Calu3 (cell line): ENCODE measurements around the gene OR2K2. TPM values are rescaled to one million over a fixed set of nuclear protein-coding genes. Genes with fewer than 3 reads are reported as not detected.

ENCODE experiments used
- BruUV-seq: library from RNA; stranded (reverse); fragments of 400-500 nt; replicated peaks from 2 replicates; lab custom pipeline; 2021; lab: Mats Ljungman, UMichigan
- CTCF ChIA-PET: fragments of 300-600 bp; sonication (Branson Sonifier 250); formaldehyde crosslinking; loops from one replicate; lab custom pipeline; 2022; ENCODE audit warnings: antibody characterized with exemption; lab: Charles Lee
- DNase-seq: peaks from one replicate; pipeline ENCODE4 v3.0.0; 2022
- H3K27ac Mint-ChIP-seq: one replicate; pipeline ENCODE4 v1.8.0; 2022; ENCODE audit warnings: mixed read lengths; ENCODE audit not compliant: unreplicated experiment
- H3K27me3 Mint-ChIP-seq: one replicate; pipeline ENCODE4 v1.8.0; 2022; ENCODE audit warnings: mixed read lengths; ENCODE audit not compliant: unreplicated experiment
- H3K36me3 Mint-ChIP-seq: one replicate; pipeline ENCODE4 v1.8.0; 2022; ENCODE audit warnings: mild to moderate bottlenecking, moderate library complexity, mixed read lengths; ENCODE audit not compliant: insufficient read depth, unreplicated experiment
- H3K4me1 Mint-ChIP-seq: one replicate; pipeline ENCODE4 v1.8.0; 2022; ENCODE audit warnings: mild to moderate bottlenecking, low read depth, mixed read lengths; ENCODE audit not compliant: unreplicated experiment
- H3K4me3 Mint-ChIP-seq: one replicate; pipeline ENCODE4 v1.8.0; 2022; ENCODE audit warnings: mild to moderate bottlenecking, low read depth, moderate library complexity, mixed read lengths; ENCODE audit not compliant: unreplicated experiment
- H3K9me3 Mint-ChIP-seq: one replicate; pipeline ENCODE4 v1.8.0; 2022; ENCODE audit warnings: low read depth, mixed read lengths; ENCODE audit not compliant: unreplicated experiment
- CTCF ChIP-seq: fragments of 200-600 bp; IDR thresholded peaks from one replicate; pipeline ENCODE4 v1.8.0; 2022; ENCODE audit warnings: antibody characterized with exemption; ENCODE audit not compliant: unreplicated experiment
- intact Hi-C: fragments of 100-400 bp; cut with micrococcal nuclease; formaldehyde crosslinking; loops from one replicate; pipeline ENCODE4 v1.10.0; 2022; ENCODE audit not compliant: unreplicated experiment
- total RNA-seq: library from RNA; stranded (reverse); gene quantifications from 2 replicates; pipeline ENCODE4 v1.2.3, GENCODE V29; 2022

The OR2K2 gene
- total RNA-seq, 1 experiment from 2014 or later = not detected

- H3K9me3 Mint-ChIP-seq = peaks cover 3% of the 10 kb centered on the region
- no peak for TF ChIP-seq CTCF
- intact Hi-C loops = loop anchor here (10.0 kb wide), 2 partner anchors 342 to 452 kb away; no protein-coding TSS in a partner anchor
These were observed 32.8 kb downstream of the OR2K2 start for GRCh38 chr9:111297066-111297824.

DNA sequence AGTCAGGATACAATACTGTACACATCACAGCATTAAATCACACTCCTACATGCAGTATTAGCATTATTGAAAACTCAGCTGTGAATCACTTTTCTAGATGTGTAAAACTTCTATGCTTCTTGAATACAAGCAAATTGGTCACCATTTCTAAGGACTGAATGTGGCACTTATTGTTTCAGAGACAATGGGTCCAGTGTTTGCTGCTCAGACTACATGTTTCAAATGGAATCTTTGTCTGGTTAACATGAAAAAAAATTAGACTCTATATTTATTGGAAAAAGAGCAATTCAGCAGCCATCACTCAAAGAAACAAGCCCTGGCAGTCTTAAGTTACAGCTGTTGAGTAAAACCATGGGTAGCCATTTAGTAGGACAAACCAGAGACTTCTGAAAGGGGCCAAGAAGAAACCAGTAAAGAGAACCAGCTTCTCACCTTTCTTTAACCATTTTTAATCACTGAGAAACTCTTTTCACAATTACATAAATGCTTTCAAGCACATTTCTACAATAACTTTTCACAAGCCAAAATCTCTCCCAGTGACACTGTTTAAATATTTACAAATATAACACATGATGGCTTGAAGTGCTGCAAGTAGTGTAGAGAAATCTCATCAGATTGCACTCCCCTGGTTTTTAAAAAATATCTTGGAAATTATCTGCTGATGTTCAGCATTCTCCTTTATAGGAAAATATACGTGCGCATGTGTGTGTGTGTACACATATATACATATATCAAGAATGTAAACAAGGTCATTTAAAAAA is 35.2 kb downstream of the OR2K2 start:
- H3K4me1 Mint-ChIP-seq = no peaks in the 10 kb centered on the region
- DNase-seq = no peak
- H3K9me3 Mint-ChIP-seq = peaks cover 3% of the 10 kb centered on the region
- H3K27me3 Mint-ChIP-seq = no peaks in the 10 kb centered on the region
- no TSS peak for BruUV-seq
- CTCF ChIA-PET = no interaction called here
- no peaks in the 10 kb centered on the region for H3K36me3 Mint-ChIP-seq
- no peak overlapping the region for H3K4me3 Mint-ChIP-seq
- TF ChIP-seq CTCF = no peak
- intact Hi-C loops = loop anchor here (10.0 kb wide), 2 partner anchors 340 to 450 kb away; no protein-coding TSS in a partner anchor
- H3K27ac Mint-ChIP-seq = no peak overlapping the region

More at GRCh38 chr9:111297066-111297824, 32.8 kb downstream of the OR2K2 start:
- Mint-ChIP-seq H3K27ac (no peak overlapping the region), H3K36me3 (no peaks in the 10 kb centered on the region), H3K27me3 (no peaks in the 10 kb centered on the region), H3K4me3 (no peak overlapping the region), H3K4me1 (no peaks in the 10 kb centered on the region)
- BruUV-seq = no TSS peak
- no peak for DNase-seq
- CTCF ChIA-PET = no interaction called here

DNA sequence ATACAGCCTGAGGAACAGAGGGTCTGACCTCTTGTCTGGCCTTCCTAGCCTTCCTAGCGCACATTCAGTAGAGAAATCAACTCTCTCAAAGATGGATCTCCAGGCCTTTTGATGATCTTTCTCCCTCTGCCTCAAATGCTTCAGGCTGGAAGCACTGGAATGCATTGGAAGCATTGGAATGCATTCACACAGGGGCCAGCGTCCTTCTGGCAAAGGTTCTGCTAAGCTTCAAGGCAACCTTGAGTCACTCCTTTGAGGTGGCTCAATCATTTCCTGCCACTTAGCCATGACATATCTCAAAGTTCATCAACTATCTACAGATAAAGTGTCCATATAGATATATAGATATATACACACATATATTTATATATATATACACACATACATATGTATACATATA is 42.9 kb downstream of the OR2K2 start:
- Mint-ChIP-seq H3K4me1 (no peaks in the 10 kb centered on the region), H3K4me3 (no peak overlapping the region), H3K27me3 (no peaks in the 10 kb centered on the region), H3K36me3 (no peaks in the 10 kb centered on the region), H3K9me3 (no peaks in the 10 kb centered on the region), H3K27ac (no peak overlapping the region)
- BruUV-seq = no TSS peak
- CTCF ChIA-PET = no interaction called here
- TF ChIP-seq CTCF = no peak
- intact Hi-C loops = no loop called here
- no peak for DNase-seq

DNA sequence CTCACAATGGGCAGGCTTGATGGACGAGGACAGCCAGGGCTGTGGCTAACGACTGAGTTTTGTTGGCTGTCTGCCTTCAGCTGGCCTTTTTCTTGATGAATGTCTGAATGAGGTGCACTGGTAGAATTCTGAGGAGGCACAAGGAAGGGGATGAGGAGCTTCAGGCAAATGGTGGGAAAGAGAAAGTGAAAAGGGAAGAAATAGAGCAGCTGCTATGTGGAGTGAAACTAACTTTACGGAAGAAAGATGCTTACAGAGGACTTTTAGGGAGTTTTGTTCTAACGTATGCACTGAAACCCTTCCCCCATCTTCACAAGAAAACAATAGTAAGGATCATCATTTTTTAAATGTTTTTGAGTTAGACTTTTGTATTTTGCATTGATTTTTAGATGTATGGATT is 45.3 kb downstream of the OR2K2 start:
- no peak for TF ChIP-seq CTCF
- no peaks in the 10 kb centered on the region for H3K27me3 Mint-ChIP-seq
- intact Hi-C loops = no loop called here
- H3K4me1 Mint-ChIP-seq = no peaks in the 10 kb centered on the region
- no peaks in the 10 kb centered on the region for H3K36me3 Mint-ChIP-seq
- CTCF ChIA-PET = no interaction called here
- no TSS peak for BruUV-seq
- no peaks in the 10 kb centered on the region for H3K9me3 Mint-ChIP-seq
- H3K4me3 Mint-ChIP-seq = no peak overlapping the region
- H3K27ac Mint-ChIP-seq = no peak overlapping the region
- DNase-seq = no peak
